ENCODE data around the gene NUP188. TPM values are rescaled to one million over a fixed set of nuclear protein-coding genes. Genes with fewer than 3 reads are reported as not detected.

Gene NUP188
- total RNA-seq, 1 donor from 2014 or later, result 103 TPM

- H3K27me3 Mint-ChIP-seq, result no peaks in the 10 kb centered on the region
- no peaks in the 10 kb centered on the region for H3K9me3 Mint-ChIP-seq
- H3K4me3 Mint-ChIP-seq, result no peak overlapping the region
- CTCF ChIA-PET, result no interaction called here
- no peak for TF ChIP-seq CTCF (IDR thresholded peaks at IDR 0.05)
- DNase-seq (no peak), ATAC-seq (ENCODE audit: low read depth) (no peak)
- intact Hi-C loops (cut with micrococcal nuclease), result no loop called here
- POLR2A ChIA-PET, result no interaction called here
- no peak overlapping the region for H3K27ac Mint-ChIP-seq
- no peaks in the 10 kb centered on the region for H3K4me1 Mint-ChIP-seq
- H3K36me3 Mint-ChIP-seq (ENCODE audit: low read depth), result peaks cover 48% of the 10 kb centered on the region
These were observed 66.2 kb downstream of the NUP188 start for GRCh38 chr9:129013674-129014073.

GRCh38 chr9:129014124-129014523 is 66.6 kb downstream of the NUP188 start:
- ChIA-PET POLR2A (no interaction called here), CTCF (no interaction called here)
- TF ChIP-seq CTCF (IDR thresholded peaks at IDR 0.05), result no peak
- no peaks in the 10 kb centered on the region for H3K4me1 Mint-ChIP-seq
- H3K36me3 Mint-ChIP-seq (ENCODE audit: low read depth), result peaks cover 51% of the 10 kb centered on the region
- H3K27me3 Mint-ChIP-seq, result no peaks in the 10 kb centered on the region
- no peak overlapping the region for H3K4me3 Mint-ChIP-seq
- intact Hi-C loops (cut with micrococcal nuclease), result no loop called here
- H3K9me3 Mint-ChIP-seq, result no peaks in the 10 kb centered on the region
- DNase-seq (no peak), ATAC-seq (ENCODE audit: low read depth) (no peak)
- no peak overlapping the region for H3K27ac Mint-ChIP-seq

DNA sequence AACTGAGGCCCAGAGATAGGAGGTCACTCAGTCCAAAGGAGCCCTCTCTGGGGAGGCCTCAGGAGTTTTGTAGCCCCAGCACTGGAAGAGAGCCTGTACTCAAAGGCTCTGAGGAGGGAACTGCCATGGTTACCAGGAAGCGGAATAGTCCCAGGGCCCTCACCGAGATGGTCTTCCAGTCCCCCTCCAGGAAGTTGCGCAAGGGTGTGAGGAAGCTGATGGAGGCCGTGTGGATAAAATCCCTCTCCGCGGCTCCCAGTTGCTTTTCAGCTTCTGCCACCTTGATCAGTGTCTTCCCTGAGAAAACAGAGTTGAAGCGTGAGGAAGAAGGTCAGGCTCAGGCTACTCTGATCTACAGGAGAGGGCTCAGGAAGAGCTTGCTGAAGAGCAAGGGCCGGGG is 67.1 kb downstream of the NUP188 start:
- Mint-ChIP-seq H3K4me3 (no peak overlapping the region), H3K27ac (no peak overlapping the region), H3K27me3 (no peaks in the 10 kb centered on the region), H3K36me3 (ENCODE audit: low read depth) (peaks cover 51% of the 10 kb centered on the region), H3K9me3 (no peaks in the 10 kb centered on the region), H3K4me1 (no peaks in the 10 kb centered on the region)
- DNase-seq, result no peak
- POLR2A ChIA-PET, result no interaction called here
- no peak for ATAC-seq (ENCODE audit: low read depth)
- intact Hi-C loops (cut with micrococcal nuclease), result no loop called here
- no peak for TF ChIP-seq CTCF (IDR thresholded peaks at IDR 0.05)
- CTCF ChIA-PET, result no interaction called here

DNA sequence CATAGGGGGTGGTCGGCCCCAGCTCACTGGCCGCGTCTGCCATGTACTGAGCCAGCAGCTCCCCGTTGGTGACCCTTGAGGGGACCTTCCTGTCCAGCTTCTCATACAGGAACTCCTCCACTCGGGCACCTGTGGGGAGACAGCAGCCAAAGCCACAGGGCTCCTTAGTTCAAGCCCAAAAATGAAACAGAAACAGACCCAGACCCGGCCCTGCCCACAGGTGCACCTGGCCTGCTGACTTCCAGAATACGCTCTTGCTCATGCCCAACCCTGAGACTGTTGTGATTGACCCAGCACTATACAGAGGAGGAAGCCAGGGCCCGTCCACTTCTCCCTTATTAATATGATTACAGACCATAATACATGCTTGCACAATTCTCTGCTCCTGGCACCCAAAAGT is 73.6 kb downstream of the NUP188 start:
- no peak for TF ChIP-seq CTCF (IDR thresholded peaks at IDR 0.05)
- ChIA-PET CTCF (interaction anchor here (0.7 kb wide), 1 partner anchor 14 kb away, joined by 3 read pairs; no protein-coding TSS in a partner anchor), POLR2A (interaction anchor here (0.7 to 0.8 kb wide), 3 partner anchors 15 to 324 kb away, joined by 3 to 5 read pairs (median 5); partner anchors contain the start of gene MIGA2)
- no peaks in the 10 kb centered on the region for H3K27me3 Mint-ChIP-seq
- DNase-seq, result no peak
- intact Hi-C loops (cut with micrococcal nuclease), result no loop called here
- H3K4me3 Mint-ChIP-seq, result peak overlapping the region; percentile 46
- H3K27ac Mint-ChIP-seq, result peak overlapping the region; percentile 72
- ATAC-seq (ENCODE audit: low read depth), result peak; percentile 87
- H3K36me3 Mint-ChIP-seq (ENCODE audit: low read depth), result peaks cover 17% of the 10 kb centered on the region
- H3K9me3 Mint-ChIP-seq, result no peaks in the 10 kb centered on the region
- H3K4me1 Mint-ChIP-seq, result peaks cover 18% of the 10 kb centered on the region

GRCh38 chr9:129022037-129022436 is 74.5 kb downstream of the NUP188 start:
- H3K36me3 Mint-ChIP-seq (ENCODE audit: low read depth), result peaks cover 14% of the 10 kb centered on the region
- H3K9me3 Mint-ChIP-seq, result no peaks in the 10 kb centered on the region
- H3K4me1 Mint-ChIP-seq, result peaks cover 23% of the 10 kb centered on the region
- no peak for DNase-seq
- no peak for ATAC-seq (ENCODE audit: low read depth)
- TF ChIP-seq CTCF (IDR thresholded peaks at IDR 0.05), result no peak
- POLR2A ChIA-PET, result interaction anchor here (0.6 to 0.7 kb wide), 2 partner anchors 325 to 865 kb away, joined by 5 to 6 read pairs; no protein-coding TSS in a partner anchor
- intact Hi-C loops (cut with micrococcal nuclease), result no loop called here
- H3K27me3 Mint-ChIP-seq, result no peaks in the 10 kb centered on the region
- H3K27ac Mint-ChIP-seq, result peak overlapping the region; percentile 80
- CTCF ChIA-PET, result no interaction called here
- no peak overlapping the region for H3K4me3 Mint-ChIP-seq

Data from activated B cell treated with CpG ODN at 0.5 μM for 24 hours (primary cell).